PC-3 (cell line): ENCODE measurements around the gene NTN4. TPM values are rescaled to one million over a fixed set of nuclear protein-coding genes. Genes with fewer than 3 reads are reported as not detected.

Source experiments
- ATAC-seq: fragments of 200-7000 bp; cut with Tn5 transposase; 2 replicates; pipeline ENCODE4 v1.9.1; 2020; ENCODE audit warnings: mild to moderate bottlenecking, moderate library complexity
- BruUV-seq: library from RNA; stranded (reverse); fragments of 400-500 nt; replicated peaks from 2 replicates; lab custom pipeline; 2021; lab: Mats Ljungman, UMichigan
- CTCF ChIA-PET: fragments of 300-600 bp; sonication (Branson Sonifier 250); formaldehyde crosslinking; loops from one replicate; lab custom pipeline; 2022; ENCODE audit warnings: antibody characterized with exemption; lab: Charles Lee
- POLR2A ChIA-PET: fragments of 300-600 bp; sonication (Branson Sonifier 250); formaldehyde crosslinking; loops from one replicate; lab custom pipeline; 2022; ENCODE audit warnings: antibody characterized with exemption; ENCODE audit not compliant: unreplicated experiment; lab: Charles Lee
- DNase-seq: peaks from one replicate; pipeline ENCODE4 v3.0.0-alpha.2; 2015
- H2AFZ ChIP-seq: fragments of 300-600 bp; sonication (generic); 2 replicates; pipeline ENCODE4 v1.6.0; 2016; ENCODE audit warnings: antibody characterized with exemption, low read length
- H3F3A ChIP-seq: fragments of 300-600 bp; sonication (generic); one replicate; pipeline ENCODE4 v1.6.0; 2017; ENCODE audit warnings: antibody characterized with exemption, low read length, control low read depth, mild to moderate bottlenecking; ENCODE audit not compliant: unreplicated experiment
- H3K27ac ChIP-seq: fragments of 300-600 bp; sonication (generic); 2 replicates; pipeline ENCODE4 v1.5.1; 2016; ENCODE audit warnings: mild to moderate bottlenecking, low read length
- H3K27me3 ChIP-seq: fragments of 300-600 bp; sonication (generic); 2 replicates; pipeline ENCODE4 v1.6.1; 2016; ENCODE audit warnings: low read length, mixed read lengths
- H3K36me3 ChIP-seq: fragments of 300-600 bp; sonication (generic); 2 replicates; pipeline ENCODE4 v1.6.1; 2016; ENCODE audit warnings: low read depth, mixed run types, low read length, mixed read lengths
- H3K4me1 ChIP-seq: fragments of 300-600 bp; sonication (generic); 2 replicates; pipeline ENCODE4 v1.5.1; 2016; ENCODE audit warnings: low read length; ENCODE audit not compliant: insufficient read depth
- H3K4me2 ChIP-seq: fragments of 300-600 bp; sonication (generic); 2 replicates; pipeline ENCODE4 v1.6.0; 2016; ENCODE audit warnings: low read length
- H3K4me3 ChIP-seq: fragments of 300-600 bp; sonication (generic); 2 replicates; pipeline ENCODE4 v1.5.1; 2016; ENCODE audit warnings: mild to moderate bottlenecking, low read length, mixed read lengths
- H3K79me2 ChIP-seq: fragments of 300-600 bp; sonication (generic); 2 replicates; pipeline ENCODE4 v1.6.1; 2017; ENCODE audit warnings: low read length, mixed read lengths
- H3K9ac ChIP-seq: fragments of 300-600 bp; sonication (generic); 2 replicates; pipeline ENCODE4 v1.6.0; 2016; ENCODE audit warnings: mild to moderate bottlenecking, low read length
- H3K9me2 ChIP-seq: fragments of 300-600 bp; sonication (generic); replicated peaks from 2 replicates; pipeline ENCODE4 v1.6.1; 2016; ENCODE audit warnings: mixed run types, low read length, mixed read lengths
- H3K9me3 ChIP-seq: fragments of 300-600 bp; sonication (generic); 2 replicates; pipeline ENCODE4 v1.6.1; 2016; ENCODE audit warnings: low read length, mixed read lengths
- H4K20me1 ChIP-seq: fragments of 300-600 bp; sonication (generic); 2 replicates; pipeline ENCODE4 v1.6.1; 2016; ENCODE audit warnings: low read length, mixed read lengths
- CTCF ChIP-seq: fragments of 300-600 bp; sonication (generic); conservative IDR thresholded peaks from 2 replicates; pipeline ENCODE4 v1.5.1; 2017; ENCODE audit warnings: antibody characterized with exemption, low read depth, mild to moderate bottlenecking, low read length
- EZH2 ChIP-seq: fragments of 300-600 bp; sonication (generic); IDR thresholded peaks from one replicate; pipeline ENCODE4 v1.6.1; 2017; ENCODE audit warnings: antibody characterized with exemption, mild to moderate bottlenecking, low read length; ENCODE audit not compliant: unreplicated experiment
- EZH2phosphoT487 ChIP-seq: fragments of 300-600 bp; sonication (generic); IDR thresholded peaks from 2 replicates; pipeline ENCODE4 v1.6.1; 2018; ENCODE audit warnings: mild to moderate bottlenecking, antibody characterized with exemption, low read length, borderline replicate concordance
- intact Hi-C: fragments of 100-400 bp; cut with micrococcal nuclease; formaldehyde crosslinking; loops from 2 replicates; pipeline ENCODE4 v1.9.0; 2023
- total RNA-seq: library from RNA; depleted of rRNA; stranded (reverse); fragments of >200 nt; gene quantifications from 2 replicates; pipeline ENCODE4 v1.2.3, GENCODE V29; 2014

The NTN4 gene
- total RNA-seq, 1 experiment from 2014 or later, result 39.6 TPM

DNA sequence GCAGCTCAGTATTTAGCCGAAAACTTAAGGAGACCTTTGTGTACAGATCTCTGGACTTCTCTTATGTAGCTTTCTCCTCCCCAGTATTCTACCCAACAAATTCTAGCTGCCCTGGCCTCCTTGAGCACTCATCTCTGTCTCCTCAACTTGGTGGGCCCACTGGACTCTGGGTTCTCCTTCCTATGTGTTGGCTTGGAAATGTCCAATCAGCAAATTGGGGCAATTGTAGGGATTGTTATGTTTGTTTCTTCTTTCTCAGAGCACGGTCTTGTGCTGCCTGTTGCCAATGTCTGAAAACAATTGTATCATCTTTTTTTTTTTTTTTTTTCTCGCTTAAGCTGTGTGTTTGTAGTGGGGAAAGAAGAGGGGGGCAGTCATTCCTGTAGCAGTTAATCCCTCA, 30.2 kb downstream of the NTN4 start:
- no peak for TF ChIP-seq EZH2phosphoT487
- TF ChIP-seq CTCF, result no peak
- no peak for TF ChIP-seq EZH2
- Histone ChIP-seq H3K9me2 (no peaks in the 10 kb centered on the region), H3K9me3 (no peaks in the 10 kb centered on the region), H3K4me2 (no peak overlapping the region), H2AFZ (no peak overlapping the region), H3K36me3 (peaks cover 23% of the 10 kb centered on the region), H3K4me3 (no peak overlapping the region), H3K4me1 (peaks cover 28% of the 10 kb centered on the region), H3K27ac (no peak overlapping the region), H3K9ac (no peak overlapping the region), H3K79me2 (peaks cover 16% of the 10 kb centered on the region), H3K27me3 (no peaks in the 10 kb centered on the region), H3F3A (peaks cover 3% of the 10 kb centered on the region), H4K20me1 (no peaks in the 10 kb centered on the region)
- CTCF ChIA-PET, result no interaction called here
- DNase-seq (no peak), ATAC-seq (no peak)
- BruUV-seq, result no TSS peak
- intact Hi-C loops, result no loop called here
- POLR2A ChIA-PET, result no interaction called here

GRCh38 chr12:95759718-95760117, 30.8 kb downstream of the NTN4 start:
- H3K4me1 ChIP-seq, result peaks cover 26% of the 10 kb centered on the region
- no peak overlapping the region for H3K4me2 ChIP-seq
- ATAC-seq (no peak), DNase-seq (no peak)
- no peaks in the 10 kb centered on the region for H4K20me1 ChIP-seq
- H3K9me2 ChIP-seq, result no peaks in the 10 kb centered on the region
- no peak overlapping the region for H3K4me3 ChIP-seq
- POLR2A ChIA-PET, result no interaction called here
- peaks cover 3% of the 10 kb centered on the region for H3F3A ChIP-seq
- no peak overlapping the region for H2AFZ ChIP-seq
- H3K9ac ChIP-seq, result no peak overlapping the region
- CTCF ChIA-PET, result no interaction called here
- H3K9me3 ChIP-seq, result no peaks in the 10 kb centered on the region
- intact Hi-C loops, result no loop called here
- peaks cover 23% of the 10 kb centered on the region for H3K36me3 ChIP-seq
- no TSS peak for BruUV-seq
- no peaks in the 10 kb centered on the region for H3K27me3 ChIP-seq
- TF ChIP-seq EZH2phosphoT487, result no peak
- no peak overlapping the region for H3K27ac ChIP-seq
- H3K79me2 ChIP-seq, result peaks cover 16% of the 10 kb centered on the region

DNA sequence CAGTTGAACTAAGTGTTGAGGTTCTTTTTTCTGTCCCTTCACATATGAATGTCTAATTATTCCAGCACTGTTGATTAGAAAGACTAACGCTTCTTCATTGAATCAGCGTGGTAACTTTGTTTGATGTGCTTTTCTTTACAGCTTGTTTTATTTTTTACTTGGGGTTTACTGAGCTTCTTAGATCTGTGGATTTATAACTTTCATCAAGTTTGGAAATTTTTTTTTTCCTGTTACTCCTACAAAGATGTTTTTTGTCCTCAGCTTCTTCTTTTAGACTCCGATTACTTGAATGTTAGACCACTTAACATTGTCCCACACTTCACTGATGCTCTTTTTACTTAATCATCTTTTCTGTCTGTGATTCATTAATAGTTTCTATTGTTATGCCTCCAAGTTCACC, 31.5 kb downstream of the NTN4 start:
- Histone ChIP-seq H3K4me2 (no peak overlapping the region), H3K27ac (no peak overlapping the region), H4K20me1 (no peaks in the 10 kb centered on the region), H3K36me3 (peaks cover 23% of the 10 kb centered on the region), H3K9me3 (no peaks in the 10 kb centered on the region), H3K4me3 (no peak overlapping the region), H3K27me3 (no peaks in the 10 kb centered on the region), H3K4me1 (peaks cover 21% of the 10 kb centered on the region), H3K79me2 (peaks cover 16% of the 10 kb centered on the region), H3K9me2 (no peaks in the 10 kb centered on the region), H3F3A (peaks cover 3% of the 10 kb centered on the region), H3K9ac (no peak overlapping the region), H2AFZ (no peak overlapping the region)
- intact Hi-C loops, result no loop called here
- CTCF ChIA-PET, result no interaction called here
- ATAC-seq, result no peak
- DNase-seq, result no peak
- POLR2A ChIA-PET, result no interaction called here
- TF ChIP-seq EZH2phosphoT487 (no peak), EZH2 (no peak), CTCF (no peak)
- BruUV-seq, result no TSS peak
